Neural cell (in vitro differentiated cells): Measurements from ENCODE around the gene CABCOCO1. TPM values are rescaled to one million over a fixed set of nuclear protein-coding genes. Genes with fewer than 3 reads are reported as not detected.
"Not testable (repeated sequence)": the region's sequence is repeated elsewhere in the genome, so short reads cannot be mapped to it uniquely, and the experiment has no call there.

Experiments
- H2AFZ ChIP-seq: fragments of 200-600, 300-800 bp; sonication (generic), shearing (Covaris generic); 2 replicates; pipeline ENCODE4 v1.6.0; 2014; ENCODE audit warnings: low read depth, mild to moderate bottlenecking, antibody characterized with exemption, low read length, moderate library complexity
- H3F3A ChIP-seq: fragments of 200-600 bp; shearing (Covaris generic); 2 replicates; pipeline ENCODE4 v1.6.1; 2016; ENCODE audit warnings: mild to moderate bottlenecking, moderate library complexity, mixed read lengths, antibody characterized with exemption, low read length; ENCODE audit not compliant: insufficient read depth, poor library complexity, severe bottlenecking
- H3K27ac ChIP-seq: fragments of 200-600, 300-800 bp; sonication (generic), shearing (Covaris generic); 2 replicates; pipeline ENCODE4 v1.5.1; 2014; ENCODE audit warnings: mild to moderate bottlenecking, low read length, moderate library complexity
- H3K27me3 ChIP-seq: fragments of 300-800, 200-600 bp; sonication (generic), shearing (Covaris generic); 2 replicates; pipeline ENCODE4 v1.6.0; 2014; ENCODE audit warnings: mild to moderate bottlenecking, low read depth, low read length, moderate library complexity; ENCODE audit not compliant: insufficient read depth
- H3K36me3 ChIP-seq: fragments of 300-800, 200-600 bp; sonication (generic), shearing (Covaris generic); 2 replicates; pipeline ENCODE4 v1.5.1; 2014; ENCODE audit warnings: mild to moderate bottlenecking, antibody characterized with exemption, low read length, moderate library complexity; ENCODE audit not compliant: insufficient read depth
- H3K4me2 ChIP-seq: fragments of 300-800, 200-600 bp; sonication (generic), shearing (Covaris generic); 2 replicates; pipeline ENCODE4 v1.6.0; 2014; ENCODE audit warnings: mild to moderate bottlenecking, low read length
- H3K4me3 ChIP-seq: fragments of 300-800, 200-600 bp; sonication (generic), shearing (Covaris generic); 2 replicates; pipeline ENCODE4 v1.5.1; 2014; ENCODE audit warnings: mild to moderate bottlenecking, low read length, moderate library complexity
- H3K79me2 ChIP-seq: fragments of 200-600 bp; shearing (Covaris generic); replicated peaks from 2 replicates; pipeline ENCODE4 v1.6.0; 2014; ENCODE audit warnings: mild to moderate bottlenecking, low read length, moderate library complexity; ENCODE audit not compliant: insufficient read depth
- H3K9ac ChIP-seq: fragments of 300-800, 200-600 bp; sonication (generic), shearing (Covaris generic); 2 replicates; pipeline ENCODE4 v1.6.1; 2016; ENCODE audit warnings: mild to moderate bottlenecking, low read length, mixed read lengths
- H3K9me2 ChIP-seq: fragments of 200-600 bp; shearing (Covaris generic); 2 replicates; pipeline ENCODE4 v1.6.1; 2016; ENCODE audit warnings: mild to moderate bottlenecking, low read length, mixed read lengths; ENCODE audit not compliant: insufficient read depth
- H3K9me3 ChIP-seq: fragments of 200-600, 300-800 bp; sonication (generic), shearing (Covaris generic); 2 replicates; pipeline ENCODE4 v1.6.1; 2016; ENCODE audit warnings: mild to moderate bottlenecking, mixed run types, low read length, moderate library complexity, mixed read lengths
- H4K20me1 ChIP-seq: fragments of 200-600 bp; shearing (Covaris generic); 2 replicates; pipeline ENCODE4 v1.6.1; 2016; ENCODE audit warnings: mild to moderate bottlenecking, mixed run types; ENCODE audit not compliant: insufficient read depth
- CTCF ChIP-seq: fragments of 450-650 bp; IDR thresholded peaks from 2 replicates; pipeline ENCODE4 v1.5.1; 2014; ENCODE audit warnings: antibody characterized with exemption, mild to moderate bottlenecking, moderate library complexity; ENCODE audit not compliant: poor library complexity, severe bottlenecking
- EP300 ChIP-seq: fragments of 450-650 bp; conservative IDR thresholded peaks from 2 replicates; pipeline ENCODE4 v1.6.1; 2014; ENCODE audit warnings: antibody characterized with exemption, mild to moderate bottlenecking, moderate library complexity; ENCODE audit not compliant: poor library complexity, severe bottlenecking
- EZH2 ChIP-seq: fragments of 200-600, 300-800 bp; shearing (Covaris generic), sonication (generic); IDR thresholded peaks from 2 replicates; pipeline ENCODE4 v1.6.1; 2014; ENCODE audit warnings: antibody characterized with exemption, low read length, borderline replicate concordance, mild to moderate bottlenecking; ENCODE audit not compliant: insufficient read depth, poor library complexity, severe bottlenecking
- MXI1 ChIP-seq: fragments of 450-650 bp; conservative IDR thresholded peaks from 2 replicates; pipeline ENCODE4 v1.6.1; 2014; ENCODE audit warnings: antibody characterized with exemption, mild to moderate bottlenecking; ENCODE audit not compliant: poor library complexity, severe bottlenecking
- POLR2AphosphoS5 ChIP-seq: IDR thresholded peaks from 2 replicates; pipeline ENCODE4 v1.6.1; 2012
- RAD21 ChIP-seq: fragments of 450-650 bp; conservative IDR thresholded peaks from 2 replicates; pipeline ENCODE4 v1.6.1; 2014; ENCODE audit warnings: antibody characterized with exemption, mild to moderate bottlenecking, moderate library complexity
- SMC3 ChIP-seq: fragments of 450-650 bp; conservative IDR thresholded peaks from 2 replicates; pipeline ENCODE4 v1.6.1; 2014; ENCODE audit warnings: antibody characterized with exemption, mild to moderate bottlenecking, moderate library complexity; ENCODE audit not compliant: poor library complexity
- TAF1 ChIP-seq: IDR thresholded peaks from 2 replicates; pipeline ENCODE4 v1.6.1; 2012; ENCODE audit warnings: low read depth
- polyA plus RNA-seq: library from polyadenylated mRNA; depleted of rRNA; stranded (reverse); fragments of >200 nt; gene quantifications from 2 replicates; pipeline ENCODE4 v1.2.3, GENCODE V29; 2014
- TF ChIP-seq, protein P1 (sequence below): IDR thresholded peaks from 2 replicates; pipeline ENCODE4 v1.6.1; 2012; ENCODE audit warnings: borderline replicate concordance

CABCOCO1 gene
- polyA plus RNA-seq, 1 donor from 2014 or later, result 0.31 TPM

DNA sequence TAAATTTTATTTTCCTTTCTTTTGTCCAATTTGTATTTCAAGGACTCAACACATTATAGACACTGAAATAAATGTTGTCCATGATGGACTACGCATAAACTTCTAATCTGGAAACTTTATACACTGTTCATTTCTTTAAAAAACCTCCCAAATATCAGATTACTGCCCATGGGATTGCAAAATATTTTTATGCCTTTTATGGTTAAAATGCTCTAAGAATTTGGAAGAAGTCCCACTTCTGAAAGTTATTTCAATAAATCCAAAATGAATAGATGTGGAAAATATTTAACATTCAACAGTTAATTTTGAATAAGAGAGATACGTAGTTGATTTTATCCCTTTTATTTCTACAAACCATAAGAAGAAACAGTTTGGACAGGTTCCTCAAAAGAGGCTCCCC is 46.1 kb downstream of the CABCOCO1 start:
- TF ChIP-seq EP300 (no peak), MXI1 (no peak), POLR2AphosphoS5 (no peak), RAD21 (no peak)
- TF ChIP-seq, protein P1, sequence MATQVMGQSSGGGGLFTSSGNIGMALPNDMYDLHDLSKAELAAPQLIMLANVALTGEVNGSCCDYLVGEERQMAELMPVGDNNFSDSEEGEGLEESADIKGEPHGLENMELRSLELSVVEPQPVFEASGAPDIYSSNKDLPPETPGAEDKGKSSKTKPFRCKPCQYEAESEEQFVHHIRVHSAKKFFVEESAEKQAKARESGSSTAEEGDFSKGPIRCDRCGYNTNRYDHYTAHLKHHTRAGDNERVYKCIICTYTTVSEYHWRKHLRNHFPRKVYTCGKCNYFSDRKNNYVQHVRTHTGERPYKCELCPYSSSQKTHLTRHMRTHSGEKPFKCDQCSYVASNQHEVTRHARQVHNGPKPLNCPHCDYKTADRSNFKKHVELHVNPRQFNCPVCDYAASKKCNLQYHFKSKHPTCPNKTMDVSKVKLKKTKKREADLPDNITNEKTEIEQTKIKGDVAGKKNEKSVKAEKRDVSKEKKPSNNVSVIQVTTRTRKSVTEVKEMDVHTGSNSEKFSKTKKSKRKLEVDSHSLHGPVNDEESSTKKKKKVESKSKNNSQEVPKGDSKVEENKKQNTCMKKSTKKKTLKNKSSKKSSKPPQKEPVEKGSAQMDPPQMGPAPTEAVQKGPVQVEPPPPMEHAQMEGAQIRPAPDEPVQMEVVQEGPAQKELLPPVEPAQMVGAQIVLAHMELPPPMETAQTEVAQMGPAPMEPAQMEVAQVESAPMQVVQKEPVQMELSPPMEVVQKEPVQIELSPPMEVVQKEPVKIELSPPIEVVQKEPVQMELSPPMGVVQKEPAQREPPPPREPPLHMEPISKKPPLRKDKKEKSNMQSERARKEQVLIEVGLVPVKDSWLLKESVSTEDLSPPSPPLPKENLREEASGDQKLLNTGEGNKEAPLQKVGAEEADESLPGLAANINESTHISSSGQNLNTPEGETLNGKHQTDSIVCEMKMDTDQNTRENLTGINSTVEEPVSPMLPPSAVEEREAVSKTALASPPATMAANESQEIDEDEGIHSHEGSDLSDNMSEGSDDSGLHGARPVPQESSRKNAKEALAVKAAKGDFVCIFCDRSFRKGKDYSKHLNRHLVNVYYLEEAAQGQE, result no peak
- Histone ChIP-seq H3F3A (no peaks in the 10 kb centered on the region), H3K36me3 (no peaks in the 10 kb centered on the region), H4K20me1 (no peaks in the 10 kb centered on the region), H3K4me2 (no peak overlapping the region), H3K79me2 (no peaks in the 10 kb centered on the region), H3K9ac (no peak overlapping the region), H3K9me2 (no peaks in the 10 kb centered on the region), H3K4me3 (no peak overlapping the region), H3K27me3 (no peaks in the 10 kb centered on the region), H2AFZ (no peak overlapping the region), H3K27ac (no peak overlapping the region), H3K9me3 (no peaks in the 10 kb centered on the region)

GRCh38 chr10:61712105-61712504 is 49.4 kb downstream of the CABCOCO1 start:
- H2AFZ ChIP-seq, H3K27me3 ChIP-seq, H3K4me2 ChIP-seq, H3K9ac ChIP-seq, H3K79me2 ChIP-seq, H3F3A ChIP-seq, H3K27ac ChIP-seq, H4K20me1 ChIP-seq, H3K4me3 ChIP-seq, H3K9me2 ChIP-seq, H3K9me3 ChIP-seq, H3K36me3 ChIP-seq: not testable (repeated sequence)

DNA sequence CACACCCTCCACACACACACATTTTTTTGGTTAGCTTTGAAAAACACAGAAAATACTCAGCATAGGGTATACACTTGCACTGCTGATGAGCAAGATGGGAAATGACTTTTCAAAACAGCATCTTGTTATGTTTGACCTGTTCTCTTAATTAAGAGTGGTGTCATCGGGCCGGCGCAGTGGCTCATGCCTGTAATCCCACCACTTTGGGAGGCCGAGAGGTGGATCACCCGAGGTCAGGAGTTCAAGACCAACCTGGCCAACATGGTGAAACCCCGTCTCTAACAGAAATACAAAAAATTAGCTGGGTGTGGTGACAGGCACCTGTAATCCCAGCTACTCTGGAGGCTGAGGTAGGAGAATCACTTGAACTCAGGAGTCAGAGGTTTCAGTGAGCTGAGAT is 56.7 kb downstream of the CABCOCO1 start:
- H3K9me2 ChIP-seq, H3K27ac ChIP-seq, H3K9me3 ChIP-seq, H3K79me2 ChIP-seq, H4K20me1 ChIP-seq, H3K36me3 ChIP-seq, H3K4me3 ChIP-seq, H2AFZ ChIP-seq, H3K27me3 ChIP-seq, H3K9ac ChIP-seq, H3K4me2 ChIP-seq, H3F3A ChIP-seq: not testable (repeated sequence)

GRCh38 chr10:61719906-61720305 is 57.2 kb downstream of the CABCOCO1 start:
- Histone ChIP-seq H3K9me2 (no peaks in the 10 kb centered on the region), H3K79me2 (no peaks in the 10 kb centered on the region), H3K9ac (no peak overlapping the region), H3K36me3 (no peaks in the 10 kb centered on the region), H4K20me1 (no peaks in the 10 kb centered on the region), H3K4me2 (no peak overlapping the region), H2AFZ (no peak overlapping the region), H3K9me3 (no peaks in the 10 kb centered on the region), H3K27ac (no peak overlapping the region), H3K27me3 (no peaks in the 10 kb centered on the region), H3K4me3 (no peak overlapping the region), H3F3A (no peaks in the 10 kb centered on the region)
- no peak for TF ChIP-seq EP300
- TF ChIP-seq CTCF, result no peak
- no peak for TF ChIP-seq RAD21
- TF ChIP-seq, protein P1, result no peak
- TF ChIP-seq MXI1, result no peak
- no peak for TF ChIP-seq POLR2AphosphoS5
- TF ChIP-seq TAF1, result no peak
- no peak for TF ChIP-seq SMC3
- TF ChIP-seq EZH2, result no peak
